GM19025 (cell line): ENCODE data around the gene ZNF541.

Experiments used
- ATAC-seq: cut with Tn5 transposase; IDR thresholded peaks from one replicate; pipeline ENCODE4 v1.9.1; 2021; ENCODE audit warnings: mild to moderate bottlenecking, low read depth, moderate library complexity; ENCODE audit not compliant: unreplicated experiment

Gene ZNF541, protein sequence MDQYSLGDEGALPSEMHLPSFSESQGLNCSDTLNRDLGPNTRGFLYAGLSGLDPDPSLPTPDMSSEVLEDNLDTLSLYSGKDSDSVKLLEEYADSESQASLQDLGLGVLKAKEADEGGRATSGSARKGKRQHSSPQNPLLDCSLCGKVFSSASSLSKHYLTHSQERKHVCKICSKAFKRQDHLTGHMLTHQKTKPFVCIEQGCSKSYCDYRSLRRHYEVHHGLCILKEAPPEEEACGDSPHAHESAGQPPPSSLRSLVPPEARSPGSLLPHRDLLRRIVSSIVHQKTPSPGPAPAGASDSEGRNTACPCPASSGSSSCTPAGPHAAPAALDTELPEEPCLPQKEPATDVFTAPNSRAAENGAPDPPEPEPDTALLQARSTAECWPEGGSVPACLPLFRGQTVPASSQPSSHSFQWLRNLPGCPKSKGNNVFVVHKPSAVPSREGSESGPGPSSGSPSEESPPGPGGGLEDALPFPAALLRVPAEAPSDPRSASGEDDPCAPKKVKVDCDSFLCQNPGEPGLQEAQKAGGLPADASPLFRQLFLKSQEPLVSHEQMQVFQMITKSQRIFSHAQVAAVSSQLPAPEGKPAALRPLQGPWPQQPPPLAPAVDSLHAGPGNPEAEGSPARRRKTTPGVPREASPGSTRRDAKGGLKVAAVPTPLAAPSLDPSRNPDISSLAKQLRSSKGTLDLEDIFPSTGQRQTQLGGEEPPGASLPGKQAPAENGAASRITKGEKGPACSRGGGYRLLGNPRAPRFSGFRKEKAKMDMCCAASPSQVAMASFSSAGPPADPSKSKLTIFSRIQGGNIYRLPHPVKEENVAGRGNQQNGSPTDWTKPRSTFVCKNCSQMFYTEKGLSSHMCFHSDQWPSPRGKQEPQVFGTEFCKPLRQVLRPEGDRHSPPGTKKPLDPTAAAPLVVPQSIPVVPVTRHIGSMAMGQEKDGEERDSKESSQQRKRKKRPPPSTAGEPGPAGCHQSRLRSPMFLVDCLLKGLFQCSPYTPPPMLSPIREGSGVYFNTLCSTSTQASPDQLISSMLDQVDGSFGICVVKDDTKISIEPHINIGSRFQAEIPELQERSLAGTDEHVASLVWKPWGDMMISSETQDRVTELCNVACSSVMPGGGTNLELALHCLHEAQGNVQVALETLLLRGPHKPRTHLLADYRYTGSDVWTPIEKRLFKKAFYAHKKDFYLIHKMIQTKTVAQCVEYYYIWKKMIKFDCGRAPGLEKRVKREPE (N-terminal part only)

DNA sequence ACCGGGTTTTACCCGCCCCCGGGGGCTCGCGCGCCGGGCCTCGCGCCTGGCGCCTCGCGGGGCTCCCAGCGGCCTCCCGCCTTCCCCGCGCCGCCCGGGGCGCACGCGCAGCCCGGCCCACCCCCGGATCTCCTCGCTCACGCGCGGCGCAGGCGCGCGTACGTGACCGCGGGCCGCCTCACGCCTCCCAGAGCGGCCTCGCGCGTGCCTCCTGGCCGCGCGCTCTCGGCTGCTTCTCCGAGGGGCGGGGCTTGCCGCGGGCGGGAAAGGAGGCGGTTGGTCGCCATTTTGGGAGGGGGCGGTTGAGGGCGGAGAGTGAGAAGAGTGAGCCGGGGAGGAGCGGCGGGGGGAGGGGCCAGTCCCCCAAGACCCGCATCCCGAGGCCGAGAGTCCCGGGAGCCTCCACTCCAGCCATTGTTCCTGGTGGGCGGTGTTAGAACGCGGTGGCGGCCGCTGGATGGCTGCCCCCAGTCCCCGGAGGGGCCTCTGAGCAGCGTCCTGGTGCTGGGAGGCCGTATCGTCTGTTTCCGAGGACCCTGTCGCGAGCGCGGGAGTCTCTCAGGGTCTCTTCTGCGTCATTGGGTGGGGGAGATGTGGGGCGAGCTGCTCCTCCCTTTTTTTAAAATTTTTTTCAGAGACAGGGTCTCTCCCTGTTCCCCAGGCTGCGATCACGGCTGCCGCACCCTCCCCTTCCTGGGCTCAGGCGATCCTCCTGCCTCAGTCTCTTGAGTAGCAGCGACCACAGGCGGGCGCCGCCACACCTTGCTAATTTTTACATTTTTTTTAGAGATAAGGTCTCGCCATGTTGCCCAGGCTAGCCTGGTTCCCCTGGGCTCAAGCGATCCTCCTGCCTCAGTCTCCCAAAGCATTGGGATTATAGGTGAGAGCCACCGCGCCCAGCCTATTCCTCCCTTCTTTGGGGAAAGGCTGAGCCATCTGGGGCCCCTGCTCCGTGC lies at the start of gene ZNF541:
Gene ZNF541 (minus strand): TSS at position 78 of the 956 bp plus-strand sequence. CDS start 17,292 bp downstream, outside the sequence.
- ATAC-seq = no peak

DNA sequence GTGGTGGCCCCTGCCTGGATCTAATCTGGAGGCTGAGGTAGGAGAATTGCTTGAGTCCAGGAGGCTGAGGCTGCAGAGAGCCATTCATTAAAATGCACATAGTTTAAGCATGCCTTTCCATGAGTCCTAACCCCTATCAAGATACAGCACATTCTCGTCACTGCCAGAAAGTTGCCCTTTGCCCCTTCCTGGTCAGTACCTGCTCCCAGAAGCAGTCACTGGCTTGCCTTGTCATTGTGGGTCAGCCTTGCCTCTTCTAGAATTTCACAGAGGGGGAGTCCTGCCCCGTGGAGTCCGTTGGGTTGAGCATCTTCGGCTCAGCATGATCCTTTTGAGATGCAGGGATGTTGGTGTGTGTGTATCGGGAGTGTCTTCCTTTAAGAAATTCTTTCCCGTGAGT lies 46.8 kb upstream of the ZNF541 start:
- ATAC-seq = no peak

DNA sequence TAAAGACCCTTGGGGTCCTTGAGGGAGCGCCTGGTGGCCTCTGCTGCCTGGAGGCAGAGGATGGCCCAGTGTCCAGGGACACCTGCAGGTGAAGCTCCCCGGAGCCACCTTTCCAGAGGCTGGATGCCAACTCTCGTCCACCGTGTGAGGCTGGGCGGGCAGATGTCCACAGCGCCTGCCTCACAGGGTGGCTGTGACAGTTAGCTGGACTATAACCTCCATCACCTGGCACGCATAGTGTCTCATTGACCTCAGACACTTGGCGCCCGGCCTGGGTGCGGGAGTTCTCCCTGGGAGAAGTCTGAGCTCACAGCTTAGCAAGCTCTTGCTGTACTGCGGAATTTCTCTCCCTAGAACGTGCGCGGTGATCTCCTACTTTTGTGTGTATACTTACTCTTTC lies 45.8 kb upstream of the ZNF541 start:
- ATAC-seq = no peak

DNA sequence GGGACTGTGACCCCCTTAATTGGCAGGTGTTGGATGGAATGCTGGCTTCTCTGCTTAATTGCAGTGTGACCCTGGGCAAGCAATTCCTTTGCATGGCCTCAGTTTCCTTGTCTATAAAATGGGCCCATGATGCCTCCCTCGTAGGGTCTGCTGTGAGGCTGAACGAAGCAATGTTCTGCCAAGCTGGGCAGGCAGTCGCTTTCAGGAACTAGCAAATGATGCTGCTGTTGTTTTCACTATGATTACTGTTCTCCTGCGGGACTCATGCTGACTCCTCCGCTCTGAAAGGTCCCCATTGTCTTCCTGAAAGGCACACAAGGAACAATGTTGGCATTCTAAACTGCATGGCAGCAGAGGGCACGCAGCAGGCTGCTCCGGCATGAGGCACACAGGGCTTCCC lies 42.8 kb upstream of the ZNF541 start:
- ATAC-seq = no peak

DNA sequence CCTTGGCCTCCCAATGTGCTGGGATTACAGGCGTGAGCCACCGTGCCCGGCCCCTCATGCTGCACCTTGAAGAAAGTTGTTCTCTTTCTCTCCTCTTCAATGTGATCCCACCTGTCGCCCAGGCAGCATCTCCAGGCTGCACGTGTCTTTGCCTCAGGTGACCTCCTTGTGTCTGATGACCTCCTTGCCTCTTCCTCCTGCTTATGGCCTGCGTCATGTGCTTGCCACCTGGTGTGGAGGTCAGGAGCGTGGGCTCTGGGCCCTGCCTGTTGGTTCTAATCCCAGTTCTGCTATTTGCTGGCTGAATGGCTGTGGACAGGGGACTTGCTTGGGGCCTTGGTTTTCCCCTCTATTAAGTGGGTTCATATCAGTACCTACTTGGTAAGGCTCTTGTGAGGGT lies 42.3 kb upstream of the ZNF541 start:
- no peak for ATAC-seq

DNA sequence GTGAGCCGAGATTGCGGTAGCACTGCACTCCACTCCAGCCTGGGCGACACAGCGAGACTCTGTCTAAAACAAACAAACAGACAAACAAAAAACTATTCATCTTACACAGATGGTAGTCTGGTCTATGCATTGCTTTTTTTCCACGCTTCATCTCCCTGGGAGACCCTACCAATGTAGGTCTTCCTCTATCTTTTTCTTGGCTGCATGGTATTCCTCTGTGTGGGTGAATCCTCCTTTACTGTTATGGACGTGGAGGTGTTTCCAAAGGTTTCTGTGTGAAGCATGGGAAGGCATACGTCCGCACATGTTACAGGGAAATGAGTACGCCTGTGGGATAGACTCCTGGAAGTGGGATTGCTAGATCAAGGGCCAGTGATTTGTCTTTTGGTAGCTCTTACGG lies 41.6 kb upstream of the ZNF541 start:
- ATAC-seq = no peak

DNA sequence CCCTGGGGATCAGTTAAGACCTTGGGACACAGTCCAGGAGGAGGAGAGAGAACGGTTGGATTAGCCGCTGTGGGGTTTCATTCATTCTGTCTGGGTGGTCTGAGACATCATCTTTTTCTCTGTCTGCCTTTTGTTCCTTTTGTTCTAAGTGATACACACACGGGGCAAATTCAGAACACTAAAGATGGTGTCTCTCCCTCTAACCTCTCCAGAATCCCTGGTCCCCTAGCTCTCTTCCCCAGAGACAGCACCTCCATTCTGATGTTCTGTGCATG lies 41.0 kb upstream of the ZNF541 start:
- ATAC-seq = no peak

DNA sequence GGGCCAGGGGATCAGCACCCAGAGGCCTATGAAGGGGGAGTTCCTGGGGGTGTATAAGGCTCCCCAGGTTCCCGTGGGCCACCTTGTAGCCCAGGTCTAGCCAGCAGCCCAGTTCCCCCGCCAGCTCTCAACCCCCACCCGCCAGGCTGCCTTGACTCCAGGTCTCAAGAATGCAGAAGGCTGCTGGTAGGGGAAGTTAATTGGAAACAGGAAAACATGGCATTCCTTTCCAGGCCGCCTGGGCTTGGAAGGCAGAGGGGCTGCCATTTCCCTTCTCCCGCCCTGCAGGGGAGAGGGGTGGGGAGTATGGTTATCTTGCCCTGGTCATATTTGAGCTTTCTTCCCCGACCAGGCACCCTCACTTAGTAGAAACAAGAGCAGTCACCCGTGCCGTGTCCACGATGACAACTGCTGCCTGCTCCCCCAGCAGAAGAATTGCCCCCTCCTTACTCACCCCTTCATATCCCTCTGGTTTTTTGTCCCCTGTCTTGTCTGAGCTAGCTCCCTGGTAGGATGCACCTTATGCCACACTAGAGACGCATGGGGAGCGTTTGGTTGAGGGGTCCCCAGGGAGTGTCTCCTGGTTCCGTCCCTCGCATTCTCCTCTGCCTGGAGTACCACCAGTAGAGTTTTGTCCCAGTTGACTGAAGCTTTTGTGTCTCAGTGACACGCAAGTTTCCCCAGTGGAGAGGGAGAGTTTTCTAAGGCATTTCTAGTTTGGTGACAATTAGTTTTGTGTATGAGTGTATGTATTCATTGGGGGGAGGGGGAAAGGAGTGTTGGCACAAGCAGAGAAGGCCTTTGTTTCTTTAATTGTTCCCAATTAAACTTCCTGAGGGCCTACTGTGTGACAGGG lies 40.4 kb upstream of the ZNF541 start:
- ATAC-seq = no peak

DNA sequence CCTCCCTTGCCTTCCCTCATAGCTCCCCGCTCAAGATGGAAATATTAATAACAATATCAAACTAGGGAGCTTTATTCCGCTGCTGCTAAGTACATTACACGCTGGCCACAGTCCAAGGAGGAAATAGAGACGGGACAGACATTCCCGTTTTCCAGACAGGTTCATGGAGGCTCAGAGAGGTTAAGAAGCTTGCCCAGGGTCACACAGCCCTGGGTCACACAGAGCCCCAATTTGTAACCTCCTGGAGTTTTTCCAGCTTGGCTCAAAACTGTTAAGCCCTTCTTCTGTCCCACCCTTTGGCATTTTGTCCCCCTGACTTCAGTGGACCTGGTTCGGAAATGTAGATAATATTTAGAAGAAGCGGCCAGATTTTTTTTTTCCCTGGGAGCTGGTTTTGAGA lies 38.0 kb upstream of the ZNF541 start:
- ATAC-seq = no peak

DNA sequence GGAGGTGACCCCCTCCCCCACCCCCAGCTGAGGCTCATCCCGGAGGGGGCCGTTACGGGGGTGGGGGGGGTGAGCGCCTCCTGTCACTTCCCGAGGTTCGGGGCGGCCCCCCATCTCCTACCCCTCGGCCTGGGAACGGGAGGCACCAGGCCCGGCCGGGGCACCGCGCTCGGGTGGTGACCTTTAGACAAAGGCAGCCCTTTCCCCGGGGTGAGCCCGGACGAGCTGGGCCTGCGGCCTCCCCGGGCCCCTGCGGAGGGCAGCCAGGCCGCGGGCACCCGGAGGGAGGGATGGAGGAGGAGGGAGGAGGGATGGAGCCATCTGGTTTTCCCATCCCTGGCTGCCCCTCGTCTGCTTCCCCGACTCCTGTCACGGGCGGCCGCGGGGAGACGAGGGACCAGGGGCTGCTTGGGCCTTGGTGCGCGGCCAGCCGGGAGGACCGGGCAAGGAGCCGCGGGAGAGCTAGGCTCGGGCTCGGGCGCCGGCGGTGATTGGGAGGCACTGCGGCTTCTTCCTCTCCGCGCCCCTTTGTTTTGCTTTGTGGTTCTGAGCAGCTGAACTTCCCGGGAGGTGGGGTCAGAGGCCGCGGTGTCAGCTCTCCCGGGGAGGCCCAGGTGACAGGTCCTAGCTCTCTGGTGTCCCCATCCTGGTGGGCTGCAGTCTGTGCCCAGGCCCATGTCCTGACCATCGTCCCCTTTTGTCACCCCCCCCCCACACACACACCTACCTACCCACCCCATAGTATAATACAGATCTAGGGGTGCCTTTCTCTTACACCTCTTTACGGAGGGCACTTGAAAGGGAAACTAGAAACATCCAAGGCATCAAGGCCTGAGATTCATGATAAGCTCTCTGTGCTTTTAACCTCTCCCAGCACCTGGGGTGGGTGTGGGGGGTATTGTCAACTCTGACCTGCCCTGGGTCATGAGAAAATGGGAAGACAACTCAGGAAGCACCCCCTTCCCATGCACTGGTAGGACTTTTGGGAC lies 37.3 kb upstream of the ZNF541 start:
- ATAC-seq = no peak

DNA sequence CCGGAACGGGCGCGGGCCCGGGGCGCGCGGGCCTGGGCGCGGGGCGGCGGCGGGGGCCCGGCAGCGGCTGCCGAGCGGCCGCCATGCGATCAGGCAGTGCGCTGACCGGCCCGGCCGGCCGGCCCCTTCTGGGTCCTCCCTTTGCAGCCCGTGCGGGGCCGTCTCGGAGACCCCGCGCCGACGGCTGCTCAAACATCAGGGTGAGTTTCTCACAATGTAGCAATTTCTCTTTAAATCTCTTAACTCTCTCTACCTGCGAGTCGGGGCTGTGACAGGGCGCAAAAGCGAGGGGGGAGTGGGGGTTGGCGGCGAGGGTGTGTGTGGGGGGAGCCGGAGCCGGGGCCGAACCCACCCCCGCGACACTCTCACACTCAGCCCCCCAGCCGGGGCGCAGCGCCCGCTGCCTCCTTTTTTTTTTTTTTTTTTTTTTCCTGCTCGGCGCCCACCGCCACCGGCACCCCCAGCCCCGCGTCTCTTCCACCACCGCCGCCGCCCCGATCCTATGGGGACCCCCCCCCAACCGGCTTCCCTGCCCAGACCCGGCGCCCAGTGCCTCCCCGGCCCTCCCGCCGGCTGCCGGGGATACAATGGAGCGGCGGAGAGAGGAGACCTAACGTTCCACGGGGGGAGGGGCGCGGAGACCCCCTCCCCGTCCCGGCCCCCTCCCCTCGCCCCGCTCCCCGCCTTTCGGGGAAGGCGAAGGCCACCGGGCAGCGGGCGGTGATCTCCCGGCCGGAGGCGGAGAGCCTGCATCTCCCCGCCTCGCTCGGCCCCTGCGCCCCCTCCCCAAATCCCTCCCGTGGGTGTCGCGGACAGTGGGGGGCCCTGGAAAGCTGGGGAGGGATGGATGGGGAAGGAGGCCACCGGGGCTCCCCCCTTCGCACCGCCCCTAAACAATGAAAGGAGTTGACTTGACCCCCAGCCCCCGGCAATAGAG lies 36.3 kb upstream of the ZNF541 start, which contains the start of gene BICRA:
Gene BICRA (plus strand): TSS at position 166 of the 937 bp plus-strand sequence. CDS start 64,441 bp downstream, outside the sequence.
- peak; percentile 46 for ATAC-seq

DNA sequence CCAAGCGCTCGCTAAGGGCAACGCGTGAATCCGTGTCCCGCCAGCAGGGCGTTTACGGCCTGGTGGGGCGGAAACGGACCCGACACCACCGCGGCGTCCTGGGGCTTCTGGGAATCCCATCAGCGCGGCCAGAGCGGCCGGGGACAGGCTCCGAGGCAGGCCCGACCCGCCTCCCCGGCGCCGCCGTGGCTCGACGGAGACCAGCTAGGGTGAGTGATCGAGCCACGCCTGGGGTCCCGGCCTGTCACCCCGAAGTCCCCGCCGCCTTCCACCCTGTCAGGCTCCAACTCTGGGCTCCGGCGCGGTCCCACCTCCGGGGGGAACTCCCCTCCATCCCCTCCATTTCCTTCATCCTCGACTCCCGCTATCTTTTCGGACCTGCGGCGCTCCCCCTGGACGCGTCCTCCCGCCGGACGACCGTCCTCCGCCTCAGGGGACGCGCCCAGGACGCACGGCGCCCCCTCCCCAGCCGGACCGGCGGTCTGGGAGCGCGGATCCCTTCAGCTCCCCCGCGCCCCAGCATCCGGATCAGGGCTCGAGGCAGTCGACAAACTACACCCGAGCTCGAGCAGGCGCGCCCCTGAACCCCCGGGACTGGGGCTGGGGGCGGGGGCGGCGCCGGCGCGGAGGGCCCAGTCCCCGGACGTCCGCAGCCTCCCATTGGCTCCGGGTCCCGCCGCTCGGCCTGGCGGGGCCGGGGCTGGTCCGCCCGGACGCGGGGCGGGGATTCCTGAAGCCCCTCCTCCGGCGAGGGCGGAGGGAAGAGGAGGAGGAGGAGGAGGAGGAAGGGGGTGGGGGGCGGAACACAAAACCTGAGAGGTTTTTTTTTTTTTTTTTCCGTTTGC lies 35.3 kb upstream of the ZNF541 start:
- peak; percentile 80 for ATAC-seq

DNA sequence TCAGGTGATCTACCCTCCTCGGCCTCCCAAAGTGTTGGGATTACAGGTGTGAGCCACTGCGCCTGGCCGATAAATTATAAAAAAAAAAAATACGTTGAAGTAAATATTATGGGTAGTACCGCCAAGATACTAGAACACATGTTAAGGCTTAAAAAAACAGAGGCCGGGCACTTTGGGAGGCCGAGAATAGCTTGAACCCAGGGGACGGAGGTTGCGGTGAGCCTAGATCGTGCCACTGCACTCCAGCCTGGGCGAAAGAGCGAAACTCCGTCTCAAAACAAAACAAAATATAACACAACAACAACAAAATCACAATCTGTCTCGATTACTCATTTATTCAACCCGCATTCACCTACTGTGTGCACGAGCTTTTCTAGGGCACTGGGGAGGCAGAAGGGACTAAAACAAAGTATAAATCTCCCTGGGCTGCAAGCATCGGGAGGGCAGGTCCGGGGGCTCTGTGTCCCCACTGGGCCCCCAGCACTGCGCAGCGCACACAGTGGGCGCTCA lies 34.7 kb upstream of the ZNF541 start:
- no peak for ATAC-seq

DNA sequence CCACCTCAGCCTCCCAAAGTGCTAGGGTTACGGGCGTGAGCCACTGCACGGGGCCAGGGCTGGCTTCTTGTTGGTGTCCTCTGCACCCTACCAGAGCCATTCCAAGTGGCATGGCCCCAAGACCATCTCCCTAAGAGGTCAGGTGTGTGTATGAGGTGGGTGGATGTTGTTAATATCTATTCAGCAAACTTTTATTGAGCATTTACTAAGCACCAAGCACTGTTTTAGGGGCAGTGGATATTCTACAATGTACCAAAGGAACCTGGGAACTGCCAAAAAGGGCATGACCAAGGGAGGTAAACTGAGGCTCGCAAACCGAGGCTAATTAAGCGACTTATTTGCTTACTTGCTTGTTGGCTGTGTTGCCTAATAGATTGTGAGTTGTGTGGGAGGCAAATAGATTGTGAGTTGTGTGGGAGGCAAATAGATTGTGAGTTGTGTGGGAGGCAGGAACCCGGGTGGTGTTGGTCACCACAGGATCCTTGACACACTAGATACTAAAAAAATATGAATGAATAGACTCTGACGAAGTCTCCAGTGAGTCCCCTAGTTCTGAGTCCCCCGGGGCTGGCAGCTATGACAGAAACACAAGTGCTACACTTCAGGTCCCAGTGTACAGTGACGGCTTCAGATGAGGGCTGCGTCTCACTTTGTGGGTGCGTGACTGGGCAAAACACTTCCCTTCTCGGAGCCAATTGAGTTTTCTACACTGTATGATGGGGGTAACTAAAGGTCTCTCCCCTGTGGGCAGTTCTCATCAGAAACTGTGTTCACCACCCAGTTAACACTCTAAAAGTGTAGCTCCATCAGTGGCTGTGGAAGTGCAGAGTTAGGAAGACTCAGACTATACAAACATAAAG lies 31.0 kb upstream of the ZNF541 start:
- no peak for ATAC-seq
